A549 (cell line): ENCODE results near the gene EPB41L4A. TPM values are rescaled to one million over a fixed set of nuclear protein-coding genes. Genes with fewer than 3 reads are reported as not detected.

Experiments used
- ATAC-seq, 2 experiments: fragments of 200-7000 bp in 1 of 2; fragments of >200 bp in 1 of 2; cut with Nextera tagmentation in 1 of 2; cut with Tn5 transposase in 1 of 2; 3 replicates each; pipeline versions ENCODE4 v1.8.0 to v1.9.1; 2018 to 2020; ENCODE audit warnings: mild to moderate bottlenecking in 1 of 2, moderate library complexity in 1 of 2
- CTCF ChIA-PET: fragments of 300-600 bp; sonication (Branson Sonifier 250); formaldehyde crosslinking; extraction: SDS; loops from one replicate; lab custom pipeline; 2021; ENCODE audit warnings: antibody characterized with exemption, inconsistent platforms; lab: Yijun Ruan, JAX
- POLR2A ChIA-PET: fragments of 350-600 bp; formaldehyde crosslinking; extraction: SDS; loops from one replicate; lab custom pipeline; 2021; ENCODE audit warnings: antibody characterized with exemption, inconsistent platforms; lab: Yijun Ruan, JAX
- DNase-seq, 2 experiments: peaks; one replicate each; pipeline versions ENCODE4 v3.0.0 to v3.0.0-alpha.2; 2011 to 2016; ENCODE audit warnings: low read depth in 1 of 2, low spot score in 1 of 2
- FAIRE-seq: peaks from 2 replicates; lab custom pipeline; 2011; peaks lifted over from hg19 to GRCh38; lab: Jason Lieb, UNC
- H3K27ac ChIP-seq, 2 experiments: fragments of >200 bp; sonication (Bioruptor Twin); formaldehyde crosslinking; 3 replicates each; pipeline ENCODE4 v1.5.1; 2016 to 2017
- H3K4me1 ChIP-seq: fragments of >200 bp; sonication (Bioruptor Twin); formaldehyde crosslinking; 3 replicates; pipeline ENCODE4 v1.6.1; 2016
- H3K4me2 ChIP-seq: fragments of >200 bp; sonication (Bioruptor Twin); formaldehyde crosslinking; 3 replicates; pipeline ENCODE4 v1.6.1; 2016
- H3K4me3 ChIP-seq: fragments of >200 bp; sonication (Bioruptor Twin); formaldehyde crosslinking; 3 replicates; pipeline ENCODE4 v1.5.1; 2016
- H3K9me3 ChIP-seq: fragments of >200 bp; sonication (Bioruptor Twin); formaldehyde crosslinking; 3 replicates; pipeline ENCODE4 v1.6.1; 2016
- BCL3 ChIP-seq: fragments of >200 bp; sonication (Bioruptor Twin); formaldehyde crosslinking; IDR thresholded peaks from 3 replicates; pipeline ENCODE4 v1.6.1; 2016
- BHLHE40 ChIP-seq: IDR thresholded peaks from 2 replicates; pipeline ENCODE4 v1.6.1; 2012; ENCODE audit warnings: low read depth, low read length, inconsistent platforms
- CBX2 ChIP-seq: fragments of 200-600 bp; sonication (generic); IDR thresholded peaks from 2 replicates; pipeline ENCODE4 v1.6.1; 2016; ENCODE audit warnings: low read depth, mild to moderate bottlenecking, borderline replicate concordance
- CHD2 ChIP-seq: fragments of 150-350 bp; IDR thresholded peaks from 2 replicates; pipeline ENCODE4 v1.6.1; 2014; ENCODE audit warnings: low read length; ENCODE audit not compliant: partially characterized antibody
- CHD4 ChIP-seq: fragments of 200-600 bp; sonication (generic); IDR thresholded peaks from 2 replicates; pipeline ENCODE4 v1.6.1; 2016; ENCODE audit warnings: antibody characterized with exemption, mild to moderate bottlenecking, borderline replicate concordance
- EHF ChIP-seq: fragments of 250-450 bp; sonication (Bioruptor Pico); IDR thresholded peaks from 2 replicates; pipeline ENCODE4 v1.5.0; 2020; ENCODE audit warnings: mild to moderate bottlenecking
- EHMT2 ChIP-seq: fragments of 200-600 bp; sonication (generic); IDR thresholded peaks from 2 replicates; pipeline ENCODE4 v1.6.1; 2016; ENCODE audit warnings: antibody characterized with exemption, low read depth, mild to moderate bottlenecking, moderate library complexity
- EP300 ChIP-seq, 2 experiments: fragments of >200 bp; sonication (Bioruptor Twin); formaldehyde crosslinking; IDR thresholded peaks; 2 replicates in 1 of 2; 3 replicates in 1 of 2; pipeline ENCODE4 v1.6.1; 2016 to 2017
- FOSB ChIP-seq: fragments of 250-450 bp; sonication (Bioruptor Pico); IDR thresholded peaks from 2 replicates; pipeline ENCODE4 v1.5.0; 2020; ENCODE audit warnings: mild to moderate bottlenecking, moderate library complexity
- FOSL2 ChIP-seq, 2 experiments: fragments of 450-650 bp in 1 of 2; fragments of >200 bp in 1 of 2; sonication (Bioruptor Twin) in 1 of 2; formaldehyde crosslinking; IDR thresholded peaks; 2 replicates each; pipeline versions ENCODE4 v1.5.0 to v1.6.1; 2016 to 2020; ENCODE audit warnings: mild to moderate bottlenecking in 1 of 2, moderate library complexity in 1 of 2
- GATA3 ChIP-seq: IDR thresholded peaks from 2 replicates; pipeline ENCODE4 v1.6.1; 2012; ENCODE audit warnings: borderline replicate concordance
- HDAC2 ChIP-seq: fragments of 200-600 bp; sonication (generic); IDR thresholded peaks from 2 replicates; pipeline ENCODE4 v1.6.1; 2016
- HEYL ChIP-seq: fragments of 250-450 bp; sonication (Bioruptor Pico); IDR thresholded peaks from 2 replicates; pipeline ENCODE4 v1.8.0; 2021; ENCODE audit warnings: mild to moderate bottlenecking, moderate library complexity
- HOXA7 ChIP-seq: fragments of 250-450 bp; sonication (Bioruptor Pico); IDR thresholded peaks from 2 replicates; pipeline ENCODE4 v1.5.0; 2020; ENCODE audit warnings: mild to moderate bottlenecking, moderate library complexity
- HOXB5 ChIP-seq: fragments of 250-450 bp; sonication (Bioruptor Pico); IDR thresholded peaks from 2 replicates; pipeline ENCODE4 v1.5.0; 2020; ENCODE audit warnings: mild to moderate bottlenecking, moderate library complexity
- JUN ChIP-seq, 2 experiments: fragments of >200 bp; sonication (Bioruptor Twin); formaldehyde crosslinking; IDR thresholded peaks; 2 replicates in 1 of 2; 3 replicates in 1 of 2; pipeline ENCODE4 v1.6.1; 2016 to 2017
- JUNB ChIP-seq: fragments of >200 bp; sonication (Bioruptor Twin); formaldehyde crosslinking; IDR thresholded peaks from 2 replicates; pipeline ENCODE4 v1.6.1; 2016
- MAX ChIP-seq: IDR thresholded peaks from 2 replicates; pipeline ENCODE4 v1.6.1; 2012
- MAZ ChIP-seq: fragments of 150-350 bp; IDR thresholded peaks from 2 replicates; pipeline ENCODE4 v1.6.1; 2014; ENCODE audit warnings: antibody characterized with exemption, low read depth, low read length, borderline replicate concordance
- NFE2L2 ChIP-seq: fragments of 150-350 bp; conservative IDR thresholded peaks from 2 replicates; pipeline ENCODE4 v1.6.1; 2014; ENCODE audit warnings: low read length
- NR3C1 ChIP-seq: fragments of >200 bp; sonication (Bioruptor Twin); formaldehyde crosslinking; IDR thresholded peaks from 3 replicates; pipeline ENCODE4 v1.6.1; 2017
- POLR2A ChIP-seq: IDR thresholded peaks from 2 replicates; pipeline ENCODE4 v1.6.1; 2012; ENCODE audit warnings: mild to moderate bottlenecking, low read length
- RAD21 ChIP-seq, 2 experiments: fragments of >200 bp in 1 of 2; sonication (Bioruptor Twin) in 1 of 2; formaldehyde crosslinking in 1 of 2; IDR thresholded peaks in 1 of 2; conservative IDR thresholded peaks in 1 of 2; 2 replicates in 1 of 2; 3 replicates in 1 of 2; pipeline ENCODE4 v1.6.1; 2012 to 2018; ENCODE audit warnings: inconsistent platforms in 1 of 2
- RARB ChIP-seq: fragments of 250-450 bp; sonication (Bioruptor Pico); IDR thresholded peaks from 2 replicates; pipeline ENCODE4 v1.8.0; 2021; ENCODE audit warnings: mild to moderate bottlenecking, moderate library complexity
- TFCP2L1 ChIP-seq: fragments of 250-450 bp; sonication (Bioruptor Pico); IDR thresholded peaks from 2 replicates; pipeline ENCODE4 v1.5.0; 2021; ENCODE audit warnings: mild to moderate bottlenecking
- TP53 ChIP-seq: fragments of 250-450 bp; sonication (Bioruptor Pico); IDR thresholded peaks from 2 replicates; pipeline ENCODE4 v1.5.0; 2021; ENCODE audit warnings: mild to moderate bottlenecking, moderate library complexity
- ZC3H11A ChIP-seq: fragments of 450-650 bp; IDR thresholded peaks from 2 replicates; pipeline ENCODE4 v1.6.1; 2014; ENCODE audit warnings: antibody characterized with exemption, mild to moderate bottlenecking
- ZFP36 ChIP-seq: fragments of 450-650 bp; IDR thresholded peaks from 2 replicates; pipeline ENCODE4 v1.6.1; 2014; ENCODE audit warnings: borderline replicate concordance; ENCODE audit not compliant: partially characterized antibody
- ZSCAN20 ChIP-seq: fragments of 250-450 bp; sonication (Bioruptor Pico); IDR thresholded peaks from 2 replicates; pipeline ENCODE4 v1.8.0; 2022; ENCODE audit warnings: mild to moderate bottlenecking, moderate library complexity
- WGBS: methylation state at CpG from one replicate; pipeline ENCODE4 v1.1.6; 2017; ENCODE audit errors: missing lambda C conversion rate; 5-methylcytosine and 5-hydroxymethylcytosine counted together
- polyA plus RNA-seq, 4 experiments: library from polyadenylated mRNA; depleted of rRNA in 3 of 4; stranded (reverse); fragments of >200 nt; fragmentation: RNase III in 1 of 4; extraction: RNeasy Plus Mini Kit Qiagen cat#74134 plus additional on column Dnase treatment in 1 of 4; gene quantifications; 2 replicates in 3 of 4; 3 replicates in 1 of 4; pipeline ENCODE4 v1.2.3, GENCODE V29; 2011 to 2017
- TF ChIP-seq, protein P1 (sequence below): fragments of 250-450 bp; sonication (Bioruptor Pico); IDR thresholded peaks from 2 replicates; pipeline ENCODE4 v1.5.0; 2020; ENCODE audit warnings: low read depth, mild to moderate bottlenecking, moderate library complexity
- TF ChIP-seq, protein P2 (sequence below): fragments of 450-650 bp; IDR thresholded peaks from 2 replicates; pipeline ENCODE4 v1.6.1; 2014; ENCODE audit warnings: antibody characterized with exemption

The EPB41L4A gene
- polyA plus RNA-seq, 2 of the 4 experiments (the other 2 are of a cell fraction): 1.3 to 4.4 TPM

DNA sequence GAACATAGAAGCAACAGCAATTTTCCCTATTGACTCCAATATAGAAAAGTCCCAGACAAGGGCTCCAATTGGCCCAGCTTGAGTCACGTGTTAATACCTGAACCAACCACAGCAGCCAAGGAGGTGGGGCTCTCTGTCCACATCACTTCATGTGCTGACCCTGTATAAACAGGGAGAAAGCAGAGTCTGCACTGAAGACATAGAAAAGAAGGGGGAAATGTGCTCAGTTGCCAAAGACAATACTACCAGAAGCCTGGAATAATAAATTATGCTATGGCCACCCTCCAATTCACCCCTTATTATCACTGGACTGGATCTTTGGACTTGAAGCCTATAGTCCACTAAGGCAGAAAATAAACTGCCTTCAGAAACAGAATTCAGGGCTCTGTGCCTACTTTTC is 275.4 kb downstream of the EPB41L4A start (continued):
- TF ChIP-seq NR3C1: no peak

GRCh38 chr5:112142769-112143270 is 276.3 kb downstream of the EPB41L4A start:
- no peak for TF ChIP-seq EHF (CRISPR knock-in tag)
- TF ChIP-seq MAZ: no peak
- CTCF ChIA-PET: interaction anchor here (0.8 to 2.5 kb wide), 3 partner anchors 592 to 985 kb away, joined by 3 to 9 read pairs (median 4); no protein-coding TSS in a partner anchor
- DNase-seq (no peak), FAIRE-seq (no peak), ATAC-seq (no peak)
- H3K27ac ChIP-seq: no peak overlapping the region
- no peak overlapping the region for H3K4me2 ChIP-seq
- no peaks in the 10 kb centered on the region for H3K4me1 ChIP-seq
- H3K4me3 ChIP-seq: no peak overlapping the region
- POLR2A ChIA-PET: no interaction called here
- H3K9me3 ChIP-seq: no peaks in the 10 kb centered on the region
- WGBS: 45% methylated on average over 3 of the region's 3 CpGs

DNA sequence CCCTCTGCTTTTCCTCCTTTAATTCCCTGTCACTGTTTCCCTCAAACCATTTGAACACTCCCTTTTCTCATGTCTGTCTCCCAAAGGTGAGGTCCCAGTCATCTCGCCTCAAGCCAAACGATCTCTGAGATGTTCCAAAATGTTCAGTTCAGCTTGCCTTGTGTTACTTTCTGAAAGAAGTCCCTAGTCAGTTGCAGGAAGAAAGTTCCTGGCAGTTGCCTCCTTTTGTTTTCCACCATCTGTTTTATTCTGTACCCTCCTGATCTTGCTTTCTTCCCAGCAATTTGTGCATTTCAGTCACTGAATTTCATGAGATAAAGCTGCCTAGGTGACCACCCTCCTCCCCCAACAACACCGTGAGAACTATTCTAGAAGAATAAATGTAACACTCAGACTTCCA is 277.5 kb downstream of the EPB41L4A start:
- CTCF ChIA-PET: interaction anchor here (2.5 kb wide), 1 partner anchor 591 kb away, joined by 9 read pairs; no protein-coding TSS in a partner anchor
- ATAC-seq: no peak

GRCh38 chr5:112138526-112138925 is 280.6 kb downstream of the EPB41L4A start:
- no peaks in the 10 kb centered on the region for H3K9me3 ChIP-seq
- WGBS: 30% methylated on average over 2 of the region's 2 CpGs
- no peak overlapping the region for H3K4me3 ChIP-seq
- no peaks in the 10 kb centered on the region for H3K4me1 ChIP-seq
- ATAC-seq (no peak), FAIRE-seq (no peak), DNase-seq (no peak)
- CTCF ChIA-PET: interaction anchor here (1.2 kb wide), 1 partner anchor 606 kb away, joined by 3 read pairs; no protein-coding TSS in a partner anchor
- POLR2A ChIA-PET: no interaction called here
- no peak for TF ChIP-seq BHLHE40
- no peak for TF ChIP-seq HOXB5 (CRISPR knock-in tag)
- no peak for TF ChIP-seq CBX2
- TF ChIP-seq RAD21 (conservative IDR thresholded peaks at IDR 0.05 in 1 of 2, IDR thresholded peaks at IDR 0.05 in 1 of 2): no peak
- no peak for TF ChIP-seq ZC3H11A
- no peak for TF ChIP-seq NFE2L2
- no peak for TF ChIP-seq MAZ
- TF ChIP-seq HOXA7 (CRISPR knock-in tag): no peak
- TF ChIP-seq EHMT2: no peak
- no peak for TF ChIP-seq JUN (IDR thresholded peaks at IDR 0.05)
- TF ChIP-seq POLR2A: no peak
- TF ChIP-seq FOSL2 (IDR thresholded peaks at IDR 0.05): no peak
- TF ChIP-seq FOSL2 (CRISPR knock-in tag; IDR thresholded peaks at IDR 0.05): no peak
- no peak for TF ChIP-seq ZSCAN20 (CRISPR knock-in tag)
- no peak for TF ChIP-seq MAX
- no peak for TF ChIP-seq CHD4
- TF ChIP-seq NR3C1: no peak
- no peak for TF ChIP-seq TP53 (CRISPR knock-in tag)
- no peak overlapping the region for H3K27ac ChIP-seq
- H3K4me2 ChIP-seq: no peak overlapping the region

More for the DNA sequence above, 277.5 kb downstream of the EPB41L4A start:
- Histone ChIP-seq H3K9me3 (no peaks in the 10 kb centered on the region), H3K27ac (no peak overlapping the region), H3K4me1 (no peaks in the 10 kb centered on the region), H3K4me3 (no peak overlapping the region), H3K4me2 (no peak overlapping the region)
- POLR2A ChIA-PET: no interaction called here
- 38% methylated on average over 3 of the region's 3 CpGs for WGBS
- no peak for TF ChIP-seq GATA3
- TF ChIP-seq ZC3H11A: no peak
- no peak for TF ChIP-seq RARB (CRISPR knock-in tag)
- no peak for TF ChIP-seq BHLHE40
- TF ChIP-seq HEYL (CRISPR knock-in tag): no peak
- no peak for TF ChIP-seq BCL3
- no peak for TF ChIP-seq HDAC2
- TF ChIP-seq EHF (CRISPR knock-in tag): no peak
- TF ChIP-seq FOSL2 (IDR thresholded peaks at IDR 0.05): no peak
- TF ChIP-seq FOSL2 (CRISPR knock-in tag; IDR thresholded peaks at IDR 0.05): no peak
- TF ChIP-seq EP300 (IDR thresholded peaks at IDR 0.05): no peak
- TF ChIP-seq CHD2: no peak
- TF ChIP-seq ZFP36: no peak
- TF ChIP-seq FOSB: no peak
- TF ChIP-seq, protein P1, sequence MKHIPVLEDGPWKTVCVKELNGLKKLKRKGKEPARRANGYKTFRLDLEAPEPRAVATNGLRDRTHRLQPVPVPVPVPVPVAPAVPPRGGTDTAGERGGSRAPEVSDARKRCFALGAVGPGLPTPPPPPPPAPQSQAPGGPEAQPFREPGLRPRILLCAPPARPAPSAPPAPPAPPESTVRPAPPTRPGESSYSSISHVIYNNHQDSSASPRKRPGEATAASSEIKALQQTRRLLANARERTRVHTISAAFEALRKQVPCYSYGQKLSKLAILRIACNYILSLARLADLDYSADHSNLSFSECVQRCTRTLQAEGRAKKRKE (CRISPR knock-in tag): no peak
- TF ChIP-seq, protein P2, sequence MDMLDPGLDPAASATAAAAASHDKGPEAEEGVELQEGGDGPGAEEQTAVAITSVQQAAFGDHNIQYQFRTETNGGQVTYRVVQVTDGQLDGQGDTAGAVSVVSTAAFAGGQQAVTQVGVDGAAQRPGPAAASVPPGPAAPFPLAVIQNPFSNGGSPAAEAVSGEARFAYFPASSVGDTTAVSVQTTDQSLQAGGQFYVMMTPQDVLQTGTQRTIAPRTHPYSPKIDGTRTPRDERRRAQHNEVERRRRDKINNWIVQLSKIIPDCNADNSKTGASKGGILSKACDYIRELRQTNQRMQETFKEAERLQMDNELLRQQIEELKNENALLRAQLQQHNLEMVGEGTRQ: no peak
- TF ChIP-seq MAX: no peak
- no peak for TF ChIP-seq JUNB
- TF ChIP-seq TFCP2L1 (CRISPR knock-in tag): no peak
- FAIRE-seq: no peak
- no peak for DNase-seq
